ENCODE data around the gene MYO5B. TPM values are rescaled to one million over a fixed set of nuclear protein-coding genes. Genes with fewer than 3 reads are reported as not detected.

Gene MYO5B
- total and polyA plus RNA-seq, 9 of the 15 experiments (the other 6 are each of a cell fraction or from before 2014, with no cell fraction given): 0.07 to 0.42 (median 0.28) TPM

- no peaks in the 10 kb centered on the region for H3K9me1 ChIP-seq (ENCODE audit: control insufficient read depth, insufficient read depth, low read length)
- no peaks in the 10 kb centered on the region for H4K20me1 ChIP-seq (replicated peaks; ENCODE audit: control insufficient read depth, insufficient read depth, low read length)
- no peak overlapping the region for H2AFZ ChIP-seq (ENCODE audit: low read depth, low read length)
- H3K4me3 ChIP-seq: no peak overlapping the region
- WGBS (ENCODE audit: insufficient coverage, low coverage, missing lambda C conversion rate): 0% methylated on average over 3 of the region's 3 CpGs
- POLR2A ChIA-PET: no interaction called here
- FAIRE-seq (no peak), ATAC-seq (no peak), DNase-seq (ENCODE audit: extremely low read depth in 1 of 4, low spot score in 3 of 4) (no peak)
- H3K79me2 ChIP-seq (ENCODE audit: control insufficient read depth, insufficient read depth, low read length): no peaks in the 10 kb centered on the region
- TF ChIP-seq CAMTA2 (CRISPR knock-in tag; conservative IDR thresholded peaks at IDR 0.05) (no peak), ILF3 (IDR thresholded peaks at IDR 0.05; ENCODE audit: borderline replicate concordance) (no peak), ZNF174 (CRISPR knock-in tag; IDR thresholded peaks at IDR 0.05) (no peak)
- no peaks in the 10 kb centered on the region for H3K4me1 ChIP-seq (replicated peaks in 1 of 2; ENCODE audit: control insufficient read depth in 2 of 2, insufficient read depth in 2 of 2, low read length in 2 of 2)
- CTCF ChIA-PET (ENCODE audit: low intra/inter-chr PET ratio): no interaction called here
- H3K4me2 ChIP-seq (ENCODE audit: insufficient read depth, low read length): no peak overlapping the region
- no peak overlapping the region for H3K27ac ChIP-seq (ENCODE audit: extremely low read depth, low read depth, low read length)
- intact Hi-C loops (cut with micrococcal nuclease) (no loop called here), in situ Hi-C loops (cut with MboI) (no loop called here)
- H3K36me3 ChIP-seq (ENCODE audit: control insufficient read depth, insufficient read depth, low read length): no peaks in the 10 kb centered on the region
- BruUV-seq (replicated peaks): no TSS peak
- H3K9ac ChIP-seq (ENCODE audit: insufficient read depth in 1 of 2, low read depth in 2 of 2, low read length in 2 of 2): no peak overlapping the region
- H3K27me3 ChIP-seq (ENCODE audit: control insufficient read depth in 2 of 2, insufficient read depth in 2 of 2, low read length in 2 of 2): no peaks in the 10 kb centered on the region
- no peaks in the 10 kb centered on the region for H3K9me3 ChIP-seq (replicated peaks; ENCODE audit: control insufficient read depth, insufficient read depth, low read depth, low read length)
Measured at GRCh38 chr18:50069422-50069821, 125.5 kb downstream of the MYO5B start.

DNA sequence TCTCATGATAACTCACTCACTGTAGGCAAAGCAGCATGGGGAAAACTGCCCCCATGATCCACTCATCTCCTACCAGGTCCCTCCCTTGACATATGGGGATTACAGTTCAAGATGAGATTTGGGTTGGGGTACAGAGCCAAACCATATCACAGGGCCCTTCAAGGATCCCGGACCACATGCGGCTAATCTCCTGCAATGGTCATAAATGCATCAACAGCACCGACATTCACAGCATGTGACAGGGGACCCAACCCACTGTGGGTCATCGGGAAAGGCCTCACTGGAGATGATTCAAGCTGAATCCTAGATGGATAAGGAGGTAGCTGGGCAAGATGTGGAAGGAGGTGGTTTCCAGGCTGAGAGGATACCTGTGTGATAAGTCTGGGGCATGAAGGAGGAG is 129.4 kb downstream of the MYO5B start:
- in situ Hi-C loops (cut with MboI) (no loop called here), intact Hi-C loops (cut with micrococcal nuclease) (no loop called here)
- no peak for TF ChIP-seq PCBP2 (IDR thresholded peaks at IDR 0.05; ENCODE audit: low read depth, low read length, poor library complexity, severe bottlenecking)
- no peak for TF ChIP-seq ELF4 (CRISPR knock-in tag; IDR thresholded peaks at IDR 0.05)
- TF ChIP-seq, protein P1, sequence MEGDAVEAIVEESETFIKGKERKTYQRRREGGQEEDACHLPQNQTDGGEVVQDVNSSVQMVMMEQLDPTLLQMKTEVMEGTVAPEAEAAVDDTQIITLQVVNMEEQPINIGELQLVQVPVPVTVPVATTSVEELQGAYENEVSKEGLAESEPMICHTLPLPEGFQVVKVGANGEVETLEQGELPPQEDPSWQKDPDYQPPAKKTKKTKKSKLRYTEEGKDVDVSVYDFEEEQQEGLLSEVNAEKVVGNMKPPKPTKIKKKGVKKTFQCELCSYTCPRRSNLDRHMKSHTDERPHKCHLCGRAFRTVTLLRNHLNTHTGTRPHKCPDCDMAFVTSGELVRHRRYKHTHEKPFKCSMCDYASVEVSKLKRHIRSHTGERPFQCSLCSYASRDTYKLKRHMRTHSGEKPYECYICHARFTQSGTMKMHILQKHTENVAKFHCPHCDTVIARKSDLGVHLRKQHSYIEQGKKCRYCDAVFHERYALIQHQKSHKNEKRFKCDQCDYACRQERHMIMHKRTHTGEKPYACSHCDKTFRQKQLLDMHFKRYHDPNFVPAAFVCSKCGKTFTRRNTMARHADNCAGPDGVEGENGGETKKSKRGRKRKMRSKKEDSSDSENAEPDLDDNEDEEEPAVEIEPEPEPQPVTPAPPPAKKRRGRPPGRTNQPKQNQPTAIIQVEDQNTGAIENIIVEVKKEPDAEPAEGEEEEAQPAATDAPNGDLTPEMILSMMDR (IDR thresholded peaks at IDR 0.05 in 2 of 3, conservative IDR thresholded peaks at IDR 0.05 in 1 of 3; ENCODE audit: insufficient read depth in 2 of 3, low read depth in 1 of 3, low read length in 3 of 3): no peak
- ATAC-seq (no peak), FAIRE-seq (no peak), DNase-seq (ENCODE audit: extremely low read depth in 1 of 4, low spot score in 3 of 4) (no peak)
- Histone ChIP-seq H3K36me3 (ENCODE audit: control insufficient read depth, insufficient read depth, low read length) (no peaks in the 10 kb centered on the region), H3K27ac (ENCODE audit: extremely low read depth, low read depth, low read length) (no peak overlapping the region), H3K4me1 (replicated peaks in 1 of 2; ENCODE audit: control insufficient read depth in 2 of 2, insufficient read depth in 2 of 2, low read length in 2 of 2) (no peaks in the 10 kb centered on the region), H3K9ac (ENCODE audit: insufficient read depth in 1 of 2, low read depth in 2 of 2, low read length in 2 of 2) (no peak overlapping the region), H4K20me1 (replicated peaks; ENCODE audit: control insufficient read depth, insufficient read depth, low read length) (no peaks in the 10 kb centered on the region), H3K9me1 (ENCODE audit: control insufficient read depth, insufficient read depth, low read length) (no peaks in the 10 kb centered on the region), H3K9me3 (replicated peaks; ENCODE audit: control insufficient read depth, insufficient read depth, low read depth, low read length) (no peaks in the 10 kb centered on the region), H3K4me2 (ENCODE audit: insufficient read depth, low read length) (no peak overlapping the region), H2AFZ (ENCODE audit: low read depth, low read length) (no peak overlapping the region), H3K27me3 (ENCODE audit: control insufficient read depth in 2 of 2, insufficient read depth in 2 of 2, low read length in 2 of 2) (no peaks in the 10 kb centered on the region), H3K79me2 (ENCODE audit: control insufficient read depth, insufficient read depth, low read length) (no peaks in the 10 kb centered on the region), H3K4me3 (no peak overlapping the region)
- CTCF ChIA-PET (ENCODE audit: low intra/inter-chr PET ratio): no interaction called here
- POLR2A ChIA-PET: no interaction called here
- no TSS peak for BruUV-seq (replicated peaks)
- 2% methylated on average over 4 of the region's 4 CpGs for WGBS (ENCODE audit: insufficient coverage, low coverage, missing lambda C conversion rate)
